Measurements from ENCODE around the gene CDKN1B. TPM values are rescaled to one million over a fixed set of nuclear protein-coding genes. Genes with fewer than 3 reads are reported as not detected.
A peak's percentile ranks its signal among the peaks of the same experiment; 100 is the strongest.

The CDKN1B gene
- total and polyA plus RNA-seq, 4 donors, result 40.3 to 64.3 (median 51.8) TPM

- ATAC-seq (ENCODE audit: low FRiP score), result no peak
Observed at GRCh38 chr12:12724421-12725085, 7.4 kb downstream of the CDKN1B start.

GRCh38 chr12:12725086-12725955 is 8.2 kb downstream of the CDKN1B start:
- H3K4me1 ChIP-seq (ENCODE audit: control insufficient read depth in 1 of 2, insufficient read depth in 2 of 2, low read length in 2 of 2), result no peaks in the 10 kb centered on the region
- H3K36me3 ChIP-seq (ENCODE audit: control insufficient read depth in 1 of 2, insufficient read depth in 2 of 2, low read length in 1 of 2), result no peaks in the 10 kb centered on the region
- no peaks in the 10 kb centered on the region for H3K27me3 ChIP-seq (ENCODE audit: control insufficient read depth in 1 of 2, insufficient read depth in 2 of 2, low read length in 1 of 2)
- no peaks in the 10 kb centered on the region for H3K9me3 ChIP-seq (ENCODE audit: control insufficient read depth, low read length)
- intact Hi-C loops (cut with DNase I), result loop anchor here (1.0 to 10.0 kb wide), 4 partner anchors 8 to 379 kb away; partner anchors contain the start of genes APOLD1 (in 1 of the 2), CDKN1B (in 1 of the 2) and GSG1 (in 1 of the 2)
- peak overlapping the region; percentile 47 to 96 for H3K4me3 ChIP-seq (ENCODE audit: low read length in 2 of 2)
- DNase-seq, result peak; percentile 95 to 96
- ATAC-seq (ENCODE audit: low FRiP score), result peak; percentile 91
- WGBS, 2 donors, result 0% methylated on average over 66 to 93 of the region's 93 CpGs
- peak overlapping the region; percentile 62 to 73 for H3K27ac ChIP-seq (ENCODE audit: low read depth in 1 of 2, low read length in 2 of 2)

More at GRCh38 chr12:12724421-12725085, 7.4 kb downstream of the CDKN1B start:
- no peak for DNase-seq
- H3K27me3 ChIP-seq (ENCODE audit: control insufficient read depth in 1 of 2, insufficient read depth in 2 of 2, low read length in 1 of 2), result no peaks in the 10 kb centered on the region
- H3K9me3 ChIP-seq (ENCODE audit: control insufficient read depth, low read length), result no peaks in the 10 kb centered on the region
- WGBS, 2 donors, result 0 to 1% methylated on average over 35 to 46 of the region's 46 CpGs
- intact Hi-C loops (cut with DNase I), result loop anchor here (1.0 to 10.0 kb wide), 4 partner anchors 7 to 380 kb away; partner anchors contain the start of genes APOLD1 (in 1 of the 2), CDKN1B (in 1 of the 2) and GSG1 (in 1 of the 2)
- H3K4me3 ChIP-seq (ENCODE audit: low read length in 2 of 2), result peak overlapping the region; percentile 47 to 96
- no peaks in the 10 kb centered on the region for H3K36me3 ChIP-seq (ENCODE audit: control insufficient read depth in 1 of 2, insufficient read depth in 2 of 2, low read length in 1 of 2)
- no peaks in the 10 kb centered on the region for H3K4me1 ChIP-seq (ENCODE audit: control insufficient read depth in 1 of 2, insufficient read depth in 2 of 2, low read length in 2 of 2)
- peak overlapping the region; percentile 62 to 73 for H3K27ac ChIP-seq (ENCODE audit: low read depth in 1 of 2, low read length in 2 of 2)

- WGBS, 2 donors, result 1 to 2% methylated on average over 26 of the region's 26 CpGs
Observed at GRCh38 chr12:12725956-12726554, 8.9 kb downstream of the CDKN1B start.

GRCh38 chr12:12726555-12727093 is 9.5 kb downstream of the CDKN1B start:
- intact Hi-C loops (cut with DNase I), result loop anchor here in 1 of 2 donors (10.0 kb wide), 3 partner anchors 58 to 378 kb away; partner anchors contain the start of genes APOLD1 and GSG1
- DNase-seq (no peak), ATAC-seq (ENCODE audit: low FRiP score) (no peak)
- H3K27ac ChIP-seq (ENCODE audit: low read depth in 1 of 2, low read length in 2 of 2), result peak overlapping the region in 1 of 2 donors; percentile 49
- peak overlapping the region in 1 of 2 donors; percentile 45 for H3K4me3 ChIP-seq (ENCODE audit: low read length in 2 of 2)
- 11 to 22% methylated on average over 6 of the region's 6 CpGs for WGBS, 2 donors
- no peaks in the 10 kb centered on the region for H3K4me1 ChIP-seq (ENCODE audit: control insufficient read depth in 1 of 2, insufficient read depth in 2 of 2, low read length in 2 of 2)
- H3K36me3 ChIP-seq (ENCODE audit: control insufficient read depth in 1 of 2, insufficient read depth in 2 of 2, low read length in 1 of 2), result no peaks in the 10 kb centered on the region
- H3K9me3 ChIP-seq (ENCODE audit: control insufficient read depth, low read length), result no peaks in the 10 kb centered on the region
- no peaks in the 10 kb centered on the region for H3K27me3 ChIP-seq (ENCODE audit: control insufficient read depth in 1 of 2, insufficient read depth in 2 of 2, low read length in 1 of 2)

More at GRCh38 chr12:12725956-12726554, 8.9 kb downstream of the CDKN1B start:
- H3K4me3 ChIP-seq (ENCODE audit: low read length in 2 of 2), result peak overlapping the region; percentile 37 to 74
- intact Hi-C loops (cut with DNase I), result loop anchor here (1.0 to 10.0 kb wide), 4 partner anchors 9 to 379 kb away; partner anchors contain the start of genes APOLD1 (in 1 of the 2), CDKN1B (in 1 of the 2) and GSG1 (in 1 of the 2)
- ATAC-seq (ENCODE audit: low FRiP score), result no peak
- H3K27me3 ChIP-seq (ENCODE audit: control insufficient read depth in 1 of 2, insufficient read depth in 2 of 2, low read length in 1 of 2), result no peaks in the 10 kb centered on the region
- H3K4me1 ChIP-seq (ENCODE audit: control insufficient read depth in 1 of 2, insufficient read depth in 2 of 2, low read length in 2 of 2), result no peaks in the 10 kb centered on the region
- peak overlapping the region in 1 of 2 donors; percentile 73 for H3K27ac ChIP-seq (ENCODE audit: low read depth in 1 of 2, low read length in 2 of 2)
- H3K9me3 ChIP-seq (ENCODE audit: control insufficient read depth, low read length), result no peaks in the 10 kb centered on the region
- no peaks in the 10 kb centered on the region for H3K36me3 ChIP-seq (ENCODE audit: control insufficient read depth in 1 of 2, insufficient read depth in 2 of 2, low read length in 1 of 2)
- DNase-seq, result no peak

GRCh38 chr12:12731178-12731577 is 14.0 kb downstream of the CDKN1B start:
- ATAC-seq (ENCODE audit: low FRiP score), result no peak
- H3K4me1 ChIP-seq (ENCODE audit: control insufficient read depth in 1 of 2, insufficient read depth in 2 of 2, low read length in 2 of 2), result peaks cover 0 to 3% of the 10 kb centered on the region in 2 donors

GRCh38 chr12:12731785-12732184 is 14.6 kb downstream of the CDKN1B start:
- WGBS, 2 donors, result 72 to 76% methylated on average over 6 of the region's 6 CpGs
- H3K36me3 ChIP-seq (ENCODE audit: control insufficient read depth in 1 of 2, insufficient read depth in 2 of 2, low read length in 1 of 2), result no peaks in the 10 kb centered on the region
- H3K9me3 ChIP-seq (ENCODE audit: control insufficient read depth, low read length), result no peaks in the 10 kb centered on the region
- DNase-seq (no peak), ATAC-seq (ENCODE audit: low FRiP score) (no peak)
- H3K4me3 ChIP-seq (ENCODE audit: low read length in 2 of 2), result no peak overlapping the region
- intact Hi-C loops (cut with DNase I), result no loop called here
- no peaks in the 10 kb centered on the region for H3K27me3 ChIP-seq (ENCODE audit: control insufficient read depth in 1 of 2, insufficient read depth in 2 of 2, low read length in 1 of 2)
- H3K27ac ChIP-seq (ENCODE audit: low read depth in 1 of 2, low read length in 2 of 2), result no peak overlapping the region
- peaks cover 0 to 3% of the 10 kb centered on the region in 2 donors for H3K4me1 ChIP-seq (ENCODE audit: control insufficient read depth in 1 of 2, insufficient read depth in 2 of 2, low read length in 2 of 2)

More at GRCh38 chr12:12731178-12731577, 14.0 kb downstream of the CDKN1B start:
- no peak for DNase-seq
- no peaks in the 10 kb centered on the region for H3K9me3 ChIP-seq (ENCODE audit: control insufficient read depth, low read length)
- intact Hi-C loops (cut with DNase I), result no loop called here
- no peak overlapping the region for H3K27ac ChIP-seq (ENCODE audit: low read depth in 1 of 2, low read length in 2 of 2)
- H3K27me3 ChIP-seq (ENCODE audit: control insufficient read depth in 1 of 2, insufficient read depth in 2 of 2, low read length in 1 of 2), result no peaks in the 10 kb centered on the region
- no peak overlapping the region for H3K4me3 ChIP-seq (ENCODE audit: low read length in 2 of 2)
- H3K36me3 ChIP-seq (ENCODE audit: control insufficient read depth in 1 of 2, insufficient read depth in 2 of 2, low read length in 1 of 2), result no peaks in the 10 kb centered on the region

GRCh38 chr12:12733118-12733517 is 15.9 kb downstream of the CDKN1B start:
- H3K36me3 ChIP-seq (ENCODE audit: control insufficient read depth in 1 of 2, insufficient read depth in 2 of 2, low read length in 1 of 2), result no peaks in the 10 kb centered on the region
- WGBS, 2 donors, result 50 to 54% methylated on average over 2 of the region's 2 CpGs
- H3K4me3 ChIP-seq (ENCODE audit: low read length in 2 of 2), result no peak overlapping the region
- H3K27ac ChIP-seq (ENCODE audit: low read depth in 1 of 2, low read length in 2 of 2), result no peak overlapping the region
- peaks cover 0 to 3% of the 10 kb centered on the region in 2 donors for H3K4me1 ChIP-seq (ENCODE audit: control insufficient read depth in 1 of 2, insufficient read depth in 2 of 2, low read length in 2 of 2)
- intact Hi-C loops (cut with DNase I), result no loop called here
- no peak for ATAC-seq (ENCODE audit: low FRiP score)
- no peaks in the 10 kb centered on the region for H3K9me3 ChIP-seq (ENCODE audit: control insufficient read depth, low read length)
- DNase-seq, result no peak
- H3K27me3 ChIP-seq (ENCODE audit: control insufficient read depth in 1 of 2, insufficient read depth in 2 of 2, low read length in 1 of 2), result no peaks in the 10 kb centered on the region

- Histone ChIP-seq H3K36me3 (ENCODE audit: control insufficient read depth in 1 of 2, insufficient read depth in 2 of 2, low read length in 1 of 2) (no peaks in the 10 kb centered on the region), H3K4me3 (ENCODE audit: low read length in 2 of 2) (no peak overlapping the region), H3K27me3 (ENCODE audit: control insufficient read depth in 1 of 2, insufficient read depth in 2 of 2, low read length in 1 of 2) (no peaks in the 10 kb centered on the region), H3K9me3 (ENCODE audit: control insufficient read depth, low read length) (no peaks in the 10 kb centered on the region), H3K27ac (ENCODE audit: low read depth in 1 of 2, low read length in 2 of 2) (no peak overlapping the region), H3K4me1 (ENCODE audit: control insufficient read depth in 1 of 2, insufficient read depth in 2 of 2, low read length in 2 of 2) (peaks cover 0 to 3% of the 10 kb centered on the region in 2 donors)
- intact Hi-C loops (cut with DNase I), result no loop called here
- no peak for DNase-seq
- 18 to 23% methylated on average over 2 of the region's 2 CpGs for WGBS, 2 donors
- no peak for ATAC-seq (ENCODE audit: low FRiP score)
Observed at GRCh38 chr12:12734054-12734453, 16.9 kb downstream of the CDKN1B start.
